GM12878 (cell line): Measurements from ENCODE around the gene RPLP2. TPM values are rescaled to one million over a fixed set of nuclear protein-coding genes. Genes with fewer than 3 reads are reported as not detected.
A peak's percentile ranks its signal among the peaks of the same experiment; 100 is the strongest.

Experiments
- ATAC-seq: fragments of 200-7000 bp; cut with Tn5 transposase; 3 replicates; pipeline ENCODE4 v1.9.1; 2020; ENCODE audit warnings: mild to moderate bottlenecking, moderate library complexity
- BruUV-seq: library from RNA; stranded (reverse); fragments of 400-500 nt; replicated peaks from 2 replicates; lab custom pipeline; 2021; lab: Mats Ljungman, UMichigan
- CTCF ChIA-PET: fragments of 300-600 bp; sonication (Branson Sonifier 250); formaldehyde crosslinking; extraction: SDS; loops from one replicate; lab custom pipeline; 2021; ENCODE audit warnings: inconsistent platforms; lab: Yijun Ruan, JAX
- POLR2A ChIA-PET: fragments of 350-600 bp; formaldehyde crosslinking; extraction: SDS; loops from one replicate; lab custom pipeline; 2021; ENCODE audit warnings: inconsistent platforms; lab: Charles Lee
- RAD21 ChIA-PET: fragments of 300-600 bp; sonication (Branson Sonifier 250); formaldehyde crosslinking; loops from one replicate; lab custom pipeline; 2023; ENCODE audit warnings: antibody characterized with exemption; ENCODE audit not compliant: unreplicated experiment; lab: Charles Lee
- SMC1A ChIA-PET: fragments of 300-600 bp; sonication (Branson Sonifier 250); formaldehyde crosslinking; loops from one replicate; lab custom pipeline; 2023; ENCODE audit not compliant: unreplicated experiment, uncharacterized antibody; lab: Charles Lee
- DNase-seq: peaks from one replicate; pipeline ENCODE4 v3.0.0-alpha.2; 2011; ENCODE audit warnings: low read depth, low spot score
- FAIRE-seq: peaks from 3 replicates; lab custom pipeline; 2011; peaks lifted over from hg19 to GRCh38; lab: Jason Lieb, UNC
- H2AFZ ChIP-seq: 2 replicates; pipeline ENCODE4 v1.6.0; 2011; ENCODE audit warnings: low read depth, low read length, control low read depth; ENCODE audit not compliant: control insufficient read depth
- H3K27ac ChIP-seq: 2 replicates; pipeline ENCODE4 v1.5.1; 2011; ENCODE audit warnings: control low read depth; ENCODE audit not compliant: control insufficient read depth, insufficient read depth
- H3K27me3 ChIP-seq, 2 experiments: replicated peaks in 1 of 2; 2 replicates each; pipeline versions ENCODE4 v1.6.0 to v1.6.1; 2011; ENCODE audit warnings: low read length in 1 of 2; ENCODE audit not compliant: control insufficient read depth in 2 of 2, insufficient read depth in 2 of 2
- H3K36me3 ChIP-seq, 2 experiments: 2 replicates each; pipeline ENCODE4 v1.5.1; 2011; ENCODE audit warnings: low read length in 1 of 2; ENCODE audit not compliant: control insufficient read depth in 2 of 2, insufficient read depth in 2 of 2
- H3K4me1 ChIP-seq: 2 replicates; pipeline ENCODE4 v1.6.1; 2011; ENCODE audit warnings: mild to moderate bottlenecking, low read length, moderate library complexity, mixed read lengths; ENCODE audit not compliant: control insufficient read depth, insufficient read depth
- H3K4me2 ChIP-seq: 2 replicates; pipeline ENCODE4 v1.6.0; 2011; ENCODE audit warnings: control low read depth; ENCODE audit not compliant: control insufficient read depth, insufficient read depth
- H3K4me3 ChIP-seq: fragments of 200-600 bp; sonication (generic); 2 replicates; pipeline ENCODE4 v1.5.1; 2016
- H3K79me2 ChIP-seq: 2 replicates; pipeline ENCODE4 v1.6.0; 2011; ENCODE audit warnings: low read length; ENCODE audit not compliant: control insufficient read depth, insufficient read depth
- H3K9ac ChIP-seq: 2 replicates; pipeline ENCODE4 v1.8.0; 2011; ENCODE audit warnings: low read length, control low read depth, mixed read lengths; ENCODE audit not compliant: control insufficient read depth, insufficient read depth
- H3K9me3 ChIP-seq: replicated peaks from 3 replicates; pipeline ENCODE4 v1.5.1; 2011; ENCODE audit warnings: mild to moderate bottlenecking, low read length; ENCODE audit not compliant: control insufficient read depth, insufficient read depth
- H4K20me1 ChIP-seq: 2 replicates; pipeline ENCODE4 v1.6.0; 2011; ENCODE audit not compliant: control insufficient read depth, insufficient read depth
- POLR2AphosphoS5 ChIP-seq: IDR thresholded peaks from 2 replicates; pipeline ENCODE4 v1.6.1; 2011; ENCODE audit warnings: mild to moderate bottlenecking, low read length, inconsistent platforms
- RBBP5 ChIP-seq: fragments of 200-600 bp; sonication (generic); conservative IDR thresholded peaks from 2 replicates; pipeline ENCODE4 v1.6.1; 2016
- WGBS: methylation state at CpG from one replicate; pipeline ENCODE4 v1.1.6; 2016; ENCODE audit warnings: low lambda C conversion rate; ENCODE audit not compliant: insufficient replicate concordance, insufficient coverage; ENCODE audit errors: missing lambda C conversion rate; 5-methylcytosine and 5-hydroxymethylcytosine counted together
- in situ Hi-C: fragments of 300-500 bp; cut with MboI; formaldehyde crosslinking; loops from 9 replicates; pipeline ENCODE4 v1.14.3; 2018; ENCODE audit warnings: mixed read lengths
- intact Hi-C: fragments of 100-400 bp; cut with micrococcal nuclease; formaldehyde crosslinking; loops from one replicate; pipeline ENCODE4 v1.14.2; 2022; ENCODE audit not compliant: unreplicated experiment
- polyA plus RNA-seq, 11 experiments: library from polyadenylated mRNA; depleted of rRNA in 4 of 11; unstranded in 6 of 11; stranded (reverse) in 5 of 11; fragments of >200 nt; fragmentation: Nextera tagmentation in 4 of 11; fragmentation: Illumina TruSeq in 1 of 11; extraction: Ambion mirVana in 4 of 11; extraction: Trizol in 1 of 11; gene quantifications; 1 replicate in 1 of 11; 2 replicates in 10 of 11; pipeline versions ENCODE4 v1.2.1 to v1.2.3, GENCODE V29; 2011 to 2016; ENCODE audit warnings: inconsistent platforms in 2 of 11, missing spikeins in 2 of 11, low read depth in 1 of 11
- total RNA-seq, 4 experiments: library from RNA; depleted of rRNA in 3 of 4; stranded (reverse); fragments of >200 nt in 3 of 4; fragmentation: Illumina TruSeq in 1 of 4; extraction: Trizol in 1 of 4; gene quantifications; 2 replicates each; pipeline versions ENCODE4 v1.2.1 to v1.2.3, GENCODE V29; 2013 to 2021
- TF ChIP-seq, protein P1 (sequence below), 3 experiments: IDR thresholded peaks in 2 of 3; conservative IDR thresholded peaks in 1 of 3; 2 replicates each; pipeline ENCODE4 v1.5.1; 2011; ENCODE audit warnings: low read depth in 3 of 3, low read length in 3 of 3, mild to moderate bottlenecking in 3 of 3, control low read depth in 2 of 3, moderate library complexity in 2 of 3, inconsistent platforms in 1 of 3, mixed read lengths in 1 of 3; ENCODE audit not compliant: control insufficient read depth in 2 of 3, insufficient read depth in 1 of 3; ENCODE audit errors: extremely low read depth in 1 of 3
- TF ChIP-seq, protein P2 (sequence below): fragments of 450-650 bp; IDR thresholded peaks from 2 replicates; pipeline ENCODE4 v1.6.1; 2018; ENCODE audit warnings: mild to moderate bottlenecking, low read depth, moderate library complexity; ENCODE audit not compliant: partially characterized antibody

The RPLP2 gene
- total and polyA plus RNA-seq, 10 of the 15 experiments (the other 5 are each of a cell fraction or from before 2014, with no cell fraction given) = 488 to 3,558 (median 1,481) TPM

DNA sequence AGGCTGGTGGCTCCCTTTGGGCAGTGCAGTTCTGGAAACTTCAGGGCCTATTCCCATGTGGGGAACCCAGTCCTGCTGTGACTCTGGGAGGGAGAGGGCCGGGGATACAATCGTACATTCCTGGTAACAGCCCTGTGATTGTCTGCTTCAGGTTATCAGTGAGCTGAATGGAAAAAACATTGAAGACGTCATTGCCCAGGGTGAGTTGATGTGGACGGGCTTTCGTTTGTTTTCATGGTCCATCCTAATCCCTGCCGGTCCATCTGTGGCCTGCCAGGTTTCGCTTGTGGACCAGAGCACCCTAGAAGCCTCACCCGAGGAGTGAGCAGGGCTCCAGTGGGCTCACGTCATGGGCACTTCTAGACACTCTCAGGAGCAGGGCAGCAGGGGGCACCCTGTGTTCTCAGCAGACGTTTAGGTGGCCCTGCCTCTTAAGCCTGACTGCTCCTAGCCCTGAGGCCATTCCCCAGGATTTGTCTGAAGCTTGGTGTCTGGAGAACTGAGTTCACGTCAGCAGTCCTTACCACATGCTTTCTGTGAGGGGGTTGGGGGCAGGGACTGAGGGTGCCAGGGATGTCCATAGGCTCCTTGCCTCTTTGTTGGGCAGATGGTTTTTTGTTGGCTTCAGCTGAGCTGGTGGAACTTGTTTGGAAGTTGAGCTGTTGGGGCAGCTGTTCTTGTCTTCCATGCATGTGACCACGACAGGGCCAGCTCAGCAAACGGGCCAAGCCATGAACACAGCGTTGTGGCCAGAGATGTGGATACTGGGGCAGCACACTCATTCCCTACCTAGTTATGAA, 1.9 kb downstream of the RPLP2 start:
- Histone ChIP-seq H3K4me2 (peak overlapping the region; percentile 78), H3K27ac (no peak overlapping the region), H3K4me3 (peak overlapping the region; percentile 98), H3K27me3 (no peaks in the 10 kb centered on the region), H4K20me1 (peaks cover 8% of the 10 kb centered on the region; the same call in 1 of the 2 replicates), H3K9ac (peak overlapping the region; percentile 98), H3K36me3 (peaks cover 8 to 28% of the 10 kb centered on the region in 2 experiments; a peak in 3 of 4 replicates), H3K4me1 (peaks cover 7% of the 10 kb centered on the region; the same call in 1 of the 2 replicates), H3K79me2 (peaks cover 38% of the 10 kb centered on the region), H2AFZ (no peak overlapping the region), H3K9me3 (no peaks in the 10 kb centered on the region)
- intact Hi-C loops (no loop called here), in situ Hi-C loops (loop anchor here (25.0 kb wide), 1 partner anchor 1576 kb away; the partner anchor contains the start of gene CD81)
- POLR2A ChIA-PET = interaction anchor here (0.7 to 1.7 kb wide), 2 partner anchors 8 to 139 kb away, joined by 5 to 18 read pairs; partner anchors contain the start of gene PNPLA2
- DNase-seq (no peak), FAIRE-seq (peak; percentile 77), ATAC-seq (no peak)
- WGBS = 45% methylated on average over 14 of the region's 14 CpGs
- RAD21 ChIA-PET = no interaction called here
- CTCF ChIA-PET = interaction anchor here (1.3 kb wide), 1 partner anchor 8 kb away, joined by 4 read pairs; no protein-coding TSS in a partner anchor
- TF ChIP-seq, protein P1, sequence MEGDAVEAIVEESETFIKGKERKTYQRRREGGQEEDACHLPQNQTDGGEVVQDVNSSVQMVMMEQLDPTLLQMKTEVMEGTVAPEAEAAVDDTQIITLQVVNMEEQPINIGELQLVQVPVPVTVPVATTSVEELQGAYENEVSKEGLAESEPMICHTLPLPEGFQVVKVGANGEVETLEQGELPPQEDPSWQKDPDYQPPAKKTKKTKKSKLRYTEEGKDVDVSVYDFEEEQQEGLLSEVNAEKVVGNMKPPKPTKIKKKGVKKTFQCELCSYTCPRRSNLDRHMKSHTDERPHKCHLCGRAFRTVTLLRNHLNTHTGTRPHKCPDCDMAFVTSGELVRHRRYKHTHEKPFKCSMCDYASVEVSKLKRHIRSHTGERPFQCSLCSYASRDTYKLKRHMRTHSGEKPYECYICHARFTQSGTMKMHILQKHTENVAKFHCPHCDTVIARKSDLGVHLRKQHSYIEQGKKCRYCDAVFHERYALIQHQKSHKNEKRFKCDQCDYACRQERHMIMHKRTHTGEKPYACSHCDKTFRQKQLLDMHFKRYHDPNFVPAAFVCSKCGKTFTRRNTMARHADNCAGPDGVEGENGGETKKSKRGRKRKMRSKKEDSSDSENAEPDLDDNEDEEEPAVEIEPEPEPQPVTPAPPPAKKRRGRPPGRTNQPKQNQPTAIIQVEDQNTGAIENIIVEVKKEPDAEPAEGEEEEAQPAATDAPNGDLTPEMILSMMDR (IDR thresholded peaks at IDR 0.05 in 2 of 3, conservative IDR thresholded peaks at IDR 0.05 in 1 of 3; ENCODE audit: control insufficient read depth in 2 of 3, extremely low read depth in 1 of 3, insufficient read depth in 1 of 3, low read depth in 3 of 3, low read length in 3 of 3) = peak; percentile 11 to 26 (median 16); a peak in 2 of 6 replicates
- peak; percentile 59; the same call in 1 of the 2 replicates for TF ChIP-seq POLR2AphosphoS5
- TF ChIP-seq RBBP5 = no peak
- TF ChIP-seq, protein P2, sequence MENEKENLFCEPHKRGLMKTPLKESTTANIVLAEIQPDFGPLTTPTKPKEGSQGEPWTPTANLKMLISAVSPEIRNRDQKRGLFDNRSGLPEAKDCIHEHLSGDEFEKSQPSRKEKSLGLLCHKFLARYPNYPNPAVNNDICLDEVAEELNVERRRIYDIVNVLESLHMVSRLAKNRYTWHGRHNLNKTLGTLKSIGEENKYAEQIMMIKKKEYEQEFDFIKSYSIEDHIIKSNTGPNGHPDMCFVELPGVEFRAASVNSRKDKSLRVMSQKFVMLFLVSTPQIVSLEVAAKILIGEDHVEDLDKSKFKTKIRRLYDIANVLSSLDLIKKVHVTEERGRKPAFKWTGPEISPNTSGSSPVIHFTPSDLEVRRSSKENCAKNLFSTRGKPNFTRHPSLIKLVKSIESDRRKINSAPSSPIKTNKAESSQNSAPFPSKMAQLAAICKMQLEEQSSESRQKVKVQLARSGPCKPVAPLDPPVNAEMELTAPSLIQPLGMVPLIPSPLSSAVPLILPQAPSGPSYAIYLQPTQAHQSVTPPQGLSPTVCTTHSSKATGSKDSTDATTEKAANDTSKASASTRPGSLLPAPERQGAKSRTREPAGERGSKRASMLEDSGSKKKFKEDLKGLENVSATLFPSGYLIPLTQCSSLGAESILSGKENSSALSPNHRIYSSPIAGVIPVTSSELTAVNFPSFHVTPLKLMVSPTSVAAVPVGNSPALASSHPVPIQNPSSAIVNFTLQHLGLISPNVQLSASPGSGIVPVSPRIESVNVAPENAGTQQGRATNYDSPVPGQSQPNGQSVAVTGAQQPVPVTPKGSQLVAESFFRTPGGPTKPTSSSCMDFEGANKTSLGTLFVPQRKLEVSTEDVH = no peak
- SMC1A ChIA-PET = interaction anchor here (1.0 to 1.3 kb wide), 2 partner anchors 8 to 21 kb away, joined by 3 to 4 read pairs; partner anchors contain the start of gene CD151
- BruUV-seq = no TSS peak
